Measurements from ENCODE around the gene ACVR1B. TPM values are rescaled to one million over a fixed set of nuclear protein-coding genes. Genes with fewer than 3 reads are reported as not detected.

The ACVR1B gene
- total and polyA plus RNA-seq, 11 donors, result 7.4 to 19.8 (median 11.6) TPM

GRCh38 chr12:52010692-52011601 lies 59.4 kb downstream of the ACVR1B start:
- ATAC-seq (no peak), DNase-seq (peak in 1 of 5 donors; percentile 32)
- Histone ChIP-seq H3K9me3 (no peaks in the 10 kb centered on the region), H3K36me3 (peaks cover 0 to 58% (median 36%) of the 10 kb centered on the region in 9 donors), H3K4me3 (peak overlapping the region in 9 of 12 donors; percentile 16 to 93 (median 86)), H3K4me1 (peaks cover 0 to 52% (median 33%) of the 10 kb centered on the region in 12 donors), H3K27ac (peak overlapping the region; percentile 85 to 99 (median 94)), H3K27me3 (peaks cover 0 to 21% (median 4%) of the 10 kb centered on the region in 9 donors)
- TF ChIP-seq POLR2A (IDR thresholded peaks at IDR 0.05) (no peak), CTCF (IDR thresholded peaks at IDR 0.05) (no peak)
- intact Hi-C loops (cut with DNase I), result no loop called here
- WGBS, 4 donors, result 53 to 68% (median 56%) methylated on average over 8 of the region's 8 CpGs

DNA sequence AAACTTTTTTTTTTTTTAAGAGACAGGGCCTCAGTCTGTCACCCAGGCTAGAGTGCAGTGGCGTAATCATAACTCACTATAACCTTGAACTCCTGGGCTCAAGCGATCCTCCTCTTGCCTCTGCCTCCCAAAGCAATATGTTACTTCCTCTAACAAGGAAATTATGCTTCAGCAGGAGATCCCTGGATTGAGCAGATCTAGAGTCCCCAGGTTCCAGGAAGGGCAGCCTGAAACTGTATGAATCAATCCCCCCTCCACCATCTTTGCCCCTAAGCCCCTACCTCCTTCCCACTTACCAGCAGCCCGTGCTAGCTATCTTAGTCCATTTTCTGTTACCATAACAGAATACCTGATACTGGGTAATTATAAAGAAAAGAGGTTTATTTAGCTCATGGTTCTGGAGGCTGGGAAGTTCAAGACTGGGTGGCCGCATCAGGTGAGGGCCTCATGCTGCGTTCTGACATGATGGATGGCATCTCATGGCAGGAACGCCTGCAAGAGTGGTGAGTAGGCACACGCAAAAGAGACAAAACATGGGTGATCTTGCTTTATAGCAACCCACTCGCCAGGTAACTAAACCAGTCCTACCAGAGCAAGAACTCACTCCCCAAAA lies 60.2 kb downstream of the ACVR1B start:
- Histone ChIP-seq H3K27me3 (peaks cover 0 to 16% (median 0%) of the 10 kb centered on the region in 9 donors), H3K36me3 (peaks cover 0 to 59% (median 36%) of the 10 kb centered on the region in 9 donors), H3K4me1 (peaks cover 0 to 45% (median 28%) of the 10 kb centered on the region in 12 donors), H3K4me3 (no peak overlapping the region), H3K9me3 (no peaks in the 10 kb centered on the region), H3K27ac (peak overlapping the region in 8 of 12 donors; percentile 85 to 98 (median 90))
- intact Hi-C loops (cut with DNase I), result no loop called here
- ATAC-seq (no peak), DNase-seq (peak in 1 of 5 donors; percentile 11)
- TF ChIP-seq POLR2A (IDR thresholded peaks at IDR 0.05) (no peak), CTCF (IDR thresholded peaks at IDR 0.05) (no peak)
- 95 to 98% (median 96%) methylated on average over 8 of the region's 8 CpGs for WGBS, 4 donors

GRCh38 chr12:52013626-52014310 lies 62.3 kb downstream of the ACVR1B start:
- Histone ChIP-seq H3K9me3 (no peaks in the 10 kb centered on the region), H3K4me3 (no peak overlapping the region), H3K4me1 (peaks cover 0 to 33% (median 23%) of the 10 kb centered on the region in 12 donors), H3K36me3 (peaks cover 0 to 56% (median 36%) of the 10 kb centered on the region in 9 donors), H3K27ac (no peak overlapping the region), H3K27me3 (peaks cover 0 to 8% (median 0%) of the 10 kb centered on the region in 9 donors)
- WGBS, 4 donors, result 90 to 94% (median 92%) methylated on average over 15 to 16 of the region's 16 CpGs
- TF ChIP-seq CTCF (IDR thresholded peaks at IDR 0.05) (no peak), POLR2A (IDR thresholded peaks at IDR 0.05) (no peak)
- intact Hi-C loops (cut with DNase I), result no loop called here
- ATAC-seq (no peak), DNase-seq (no peak)

Measured in heart left ventricle (tissue), 16 donors.